H9 (cell line): ENCODE results near the gene VTN. TPM values are rescaled to one million over a fixed set of nuclear protein-coding genes. Genes with fewer than 3 reads are reported as not detected.
A peak's percentile ranks its signal among the peaks of the same experiment; 100 is the strongest.

Experiments
- DNase-seq: peaks from one replicate; pipeline ENCODE4 v3.0.0-alpha.2; 2017
- H2AFZ ChIP-seq: one replicate; pipeline ENCODE4 v1.6.1; 2013; ENCODE audit warnings: mild to moderate bottlenecking, low read length, control low read depth, moderate library complexity
- H2AK5ac ChIP-seq: 2 replicates; pipeline ENCODE4 v1.6.1; 2013; ENCODE audit warnings: low read length, control low read depth, mixed read lengths; ENCODE audit not compliant: insufficient read length
- H2BK120ac ChIP-seq: one replicate; pipeline ENCODE4 v1.6.1; 2013; ENCODE audit warnings: low read depth, mild to moderate bottlenecking, low read length, control low read depth, inconsistent platforms; ENCODE audit not compliant: poor library complexity, severe bottlenecking
- H2BK12ac ChIP-seq: 2 replicates; pipeline ENCODE4 v1.6.1; 2013; ENCODE audit warnings: low read length, control low read depth, mixed read lengths, low read depth; ENCODE audit not compliant: insufficient read length
- H2BK15ac ChIP-seq: 2 replicates; pipeline ENCODE4 v1.6.1; 2013; ENCODE audit warnings: low read depth, low read length, control low read depth
- H2BK20ac ChIP-seq: one replicate; pipeline ENCODE4 v1.6.1; 2013; ENCODE audit warnings: low read depth, mild to moderate bottlenecking, low read length, control low read depth, inconsistent platforms; ENCODE audit not compliant: poor library complexity, severe bottlenecking
- H2BK5ac ChIP-seq: 2 replicates; pipeline ENCODE4 v1.6.1; 2013; ENCODE audit warnings: low read length, control low read depth, mixed read lengths; ENCODE audit not compliant: insufficient read length
- H3K14ac ChIP-seq: 2 replicates; pipeline ENCODE4 v1.6.1; 2013; ENCODE audit warnings: low read length, control low read depth; ENCODE audit not compliant: insufficient read depth
- H3K18ac ChIP-seq: 2 replicates; pipeline ENCODE4 v1.6.1; 2013; ENCODE audit warnings: low read depth, mild to moderate bottlenecking, mixed read lengths, low read length, control low read depth; ENCODE audit not compliant: insufficient read length
- H3K23ac ChIP-seq: 2 replicates; pipeline ENCODE4 v1.6.1; 2013; ENCODE audit warnings: low read length, control low read depth, mixed read lengths, low read depth; ENCODE audit not compliant: insufficient read length
- H3K23me2 ChIP-seq: 2 replicates; pipeline ENCODE4 v1.6.1; 2013; ENCODE audit warnings: low read depth, mild to moderate bottlenecking, mixed read lengths, low read length, control low read depth; ENCODE audit not compliant: insufficient read length, poor library complexity, severe bottlenecking
- H3K27ac ChIP-seq: 2 replicates; pipeline ENCODE4 v1.5.1; 2013; ENCODE audit warnings: low read length, control low read depth, mixed read lengths, low read depth; ENCODE audit not compliant: insufficient read length
- H3K27me3 ChIP-seq: 2 replicates; pipeline ENCODE4 v1.6.1; 2013; ENCODE audit warnings: low read length, control low read depth, inconsistent platforms; ENCODE audit not compliant: insufficient read depth
- H3K4ac ChIP-seq: 2 replicates; pipeline ENCODE4 v1.6.1; 2013; ENCODE audit warnings: low read depth, mild to moderate bottlenecking, control low read depth, inconsistent platforms, low read length, moderate library complexity
- H3K4me1 ChIP-seq: 2 replicates; pipeline ENCODE4 v1.6.1; 2013; ENCODE audit warnings: low read length, control low read depth, inconsistent platforms; ENCODE audit not compliant: insufficient read depth
- H3K4me2 ChIP-seq: 2 replicates; pipeline ENCODE4 v1.6.1; 2013; ENCODE audit warnings: low read length, control low read depth, mixed read lengths; ENCODE audit not compliant: insufficient read length, insufficient read depth
- H3K56ac ChIP-seq: 2 replicates; pipeline ENCODE4 v1.6.1; 2013; ENCODE audit warnings: low read depth, mild to moderate bottlenecking, mixed read lengths, low read length, control low read depth; ENCODE audit not compliant: insufficient read length
- H3K79me1 ChIP-seq: 2 replicates; pipeline ENCODE4 v1.6.1; 2013; ENCODE audit warnings: low read depth, mild to moderate bottlenecking, moderate library complexity, low read length, control low read depth, inconsistent platforms; ENCODE audit not compliant: insufficient read depth, poor library complexity, severe bottlenecking
- H3K79me2 ChIP-seq: 2 replicates; pipeline ENCODE4 v1.6.1; 2013; ENCODE audit warnings: low read length, control low read depth, inconsistent platforms; ENCODE audit not compliant: insufficient read depth
- H3K9ac ChIP-seq: 2 replicates; pipeline ENCODE4 v1.6.1; 2013; ENCODE audit warnings: low read length, control low read depth, mixed read lengths; ENCODE audit not compliant: insufficient read length; ENCODE audit errors: extremely low read depth
- H3K9me3 ChIP-seq: one replicate; pipeline ENCODE4 v1.6.1; 2013; ENCODE audit warnings: low read depth, low read length, inconsistent platforms; ENCODE audit not compliant: control insufficient read depth
- H3T11ph ChIP-seq: one replicate; pipeline ENCODE4 v1.6.1; 2013; ENCODE audit warnings: mild to moderate bottlenecking, low read length, control low read depth, inconsistent platforms
- H4K20me1 ChIP-seq: one replicate; pipeline ENCODE4 v1.6.1; 2013; ENCODE audit not compliant: control insufficient read depth, insufficient read length, insufficient read depth
- H4K5ac ChIP-seq: 2 replicates; pipeline ENCODE4 v1.6.1; 2013; ENCODE audit warnings: low read depth, mild to moderate bottlenecking, mixed read lengths, low read length, control low read depth; ENCODE audit not compliant: insufficient read length
- H4K8ac ChIP-seq: replicated peaks from 2 replicates; pipeline ENCODE4 v1.6.1; 2013; ENCODE audit warnings: low read length, control low read depth, mixed read lengths, low read depth; ENCODE audit not compliant: insufficient read length
- H4K91ac ChIP-seq: 2 replicates; pipeline ENCODE4 v1.6.1; 2013; ENCODE audit warnings: low read depth, mild to moderate bottlenecking, moderate library complexity, mixed read lengths, low read length, control low read depth; ENCODE audit not compliant: insufficient read length
- H3K27ac Mint-ChIP-seq, 3 experiments: 2 replicates in 2 of 3; 3 replicates in 1 of 3; pipeline ENCODE4 v1.8.0; 2020 to 2021; ENCODE audit warnings: mixed read lengths in 3 of 3, mild to moderate bottlenecking in 1 of 3, moderate library complexity in 1 of 3
- H3K27me3 Mint-ChIP-seq: 2 replicates; pipeline ENCODE4 v1.8.0; 2021; ENCODE audit warnings: low read depth, mild to moderate bottlenecking, moderate library complexity, mixed read lengths
- H3K36me3 Mint-ChIP-seq, 3 experiments: 2 replicates in 2 of 3; 3 replicates in 1 of 3; pipeline ENCODE4 v1.8.0; 2020 to 2021; ENCODE audit warnings: low read depth in 3 of 3, mixed read lengths in 3 of 3; ENCODE audit not compliant: insufficient read depth in 1 of 3
- H3K4me1 Mint-ChIP-seq, 2 experiments: 2 replicates each; pipeline ENCODE4 v1.8.0; 2020; ENCODE audit warnings: mixed read lengths in 2 of 2
- H3K4me3 Mint-ChIP-seq, 2 experiments: 2 replicates in 1 of 2; 3 replicates in 1 of 2; pipeline ENCODE4 v1.8.0; 2020 to 2021; ENCODE audit warnings: mild to moderate bottlenecking in 2 of 2, mixed read lengths in 2 of 2, moderate library complexity in 1 of 2
- H3K9me3 Mint-ChIP-seq, 2 experiments: 2 replicates in 1 of 2; 3 replicates in 1 of 2; pipeline ENCODE4 v1.8.0; 2020; ENCODE audit warnings: mild to moderate bottlenecking in 2 of 2, mixed read lengths in 2 of 2, moderate library complexity in 1 of 2
- WGBS: extraction: QIAGEN DNeasy Blood & Tissue Kit; methylation state at CpG from one replicate; pipeline ENCODE4 v1.1.7; 2013; ENCODE audit warnings: missing lambda C conversion rate, low lambda C conversion rate, mixed read lengths; ENCODE audit not compliant: insufficient read length; ENCODE audit errors: extremely low coverage; 5-methylcytosine and 5-hydroxymethylcytosine counted together
- total RNA-seq: library from RNA; stranded (reverse); gene quantifications from 2 replicates; pipeline ENCODE4 v1.2.1, GENCODE V29; 2021
- TF ChIP-seq, protein P1 (sequence below): fragments of 200-600 bp; sonication (generic); conservative IDR thresholded peaks from 3 replicates; pipeline ENCODE4 v1.8.0; 2021; ENCODE audit warnings: antibody characterized with exemption, mild to moderate bottlenecking

VTN gene
- total RNA-seq, 1 experiment from 2014 or later: not detected

DNA sequence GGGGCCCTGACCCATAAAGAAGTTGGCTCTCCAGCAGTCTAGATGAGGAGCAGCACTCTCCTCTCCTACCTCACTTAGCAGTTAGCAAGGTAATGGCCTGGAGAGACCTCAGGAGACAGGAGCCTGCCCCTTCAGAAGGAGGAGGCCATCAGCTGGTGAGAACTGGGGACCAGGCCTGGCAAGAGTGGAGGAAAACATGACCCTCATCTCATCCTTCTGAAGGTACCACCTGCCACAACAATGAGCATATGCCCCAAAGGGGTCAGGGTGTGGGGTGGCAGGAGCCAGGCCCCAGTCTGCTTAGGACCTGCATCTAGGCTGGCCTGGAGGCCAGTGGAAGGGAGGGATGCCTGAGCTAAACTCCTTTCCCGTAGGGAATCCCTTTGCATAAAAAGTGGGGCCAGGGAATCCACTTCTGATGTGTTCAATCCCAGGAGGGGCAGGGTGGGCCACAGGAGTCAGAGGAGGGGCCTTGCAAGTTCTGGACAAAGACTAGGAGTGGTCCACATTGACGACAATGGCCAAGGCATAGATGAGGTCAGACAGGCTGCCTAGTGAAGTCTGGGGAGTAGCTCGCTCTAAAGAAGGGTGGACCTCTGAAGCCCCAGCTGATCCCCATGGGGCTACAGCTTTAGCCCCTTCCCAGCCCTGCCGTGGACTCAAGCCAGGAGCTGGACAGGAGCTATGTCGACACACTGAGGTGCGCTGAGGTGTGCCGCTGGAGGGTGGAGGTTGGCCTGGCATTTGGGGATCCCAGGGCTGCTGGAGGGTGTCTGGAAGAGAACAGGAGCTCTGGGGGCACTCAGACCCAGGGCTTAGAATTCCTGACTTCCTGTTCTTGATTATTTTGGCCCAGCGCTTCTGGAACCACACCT lies 6.1 kb downstream of the VTN start:
- Histone ChIP-seq H2BK20ac (no peak overlapping the region), H4K5ac (no peak overlapping the region), H3K23ac (no peak overlapping the region), H3K4ac (no peak overlapping the region), H3K79me2 (no peaks in the 10 kb centered on the region), H3K23me2 (no peaks in the 10 kb centered on the region), H4K20me1 (no peaks in the 10 kb centered on the region), H3K4me2 (no peak overlapping the region), H3K14ac (no peak overlapping the region), H3K9me3 (no peaks in the 10 kb centered on the region), H2BK15ac (no peak overlapping the region), H3K27me3 (no peaks in the 10 kb centered on the region), H4K8ac (no peak overlapping the region), H3K4me1 (no peaks in the 10 kb centered on the region), H4K91ac (no peak overlapping the region), H2BK12ac (no peak overlapping the region), H3T11ph (no peak overlapping the region), H2BK5ac (no peak overlapping the region), H2BK120ac (no peak overlapping the region), H3K9ac (no peak overlapping the region), H3K18ac (no peak overlapping the region), H2AFZ (no peak overlapping the region), H3K27ac (no peak overlapping the region), H2AK5ac (no peak overlapping the region), H3K79me1 (no peaks in the 10 kb centered on the region), H3K56ac (no peak overlapping the region)
- Mint-ChIP-seq H3K4me3 (no peak overlapping the region), H3K9me3 (no peaks in the 10 kb centered on the region; a peak in 1 of 5 replicates), H3K36me3 (peaks cover 19 to 28% (median 24%) of the 10 kb centered on the region in 3 experiments; a peak in 6 of 7 replicates), H3K27me3 (no peaks in the 10 kb centered on the region), H3K4me1 (no peaks in the 10 kb centered on the region), H3K27ac (peak overlapping the region in 1 of 3 experiments; percentile 18; a peak in 1 of 7 replicates)
- no CpG with 5 or more reads among the region's 8 CpGs for WGBS
- TF ChIP-seq, protein P1, sequence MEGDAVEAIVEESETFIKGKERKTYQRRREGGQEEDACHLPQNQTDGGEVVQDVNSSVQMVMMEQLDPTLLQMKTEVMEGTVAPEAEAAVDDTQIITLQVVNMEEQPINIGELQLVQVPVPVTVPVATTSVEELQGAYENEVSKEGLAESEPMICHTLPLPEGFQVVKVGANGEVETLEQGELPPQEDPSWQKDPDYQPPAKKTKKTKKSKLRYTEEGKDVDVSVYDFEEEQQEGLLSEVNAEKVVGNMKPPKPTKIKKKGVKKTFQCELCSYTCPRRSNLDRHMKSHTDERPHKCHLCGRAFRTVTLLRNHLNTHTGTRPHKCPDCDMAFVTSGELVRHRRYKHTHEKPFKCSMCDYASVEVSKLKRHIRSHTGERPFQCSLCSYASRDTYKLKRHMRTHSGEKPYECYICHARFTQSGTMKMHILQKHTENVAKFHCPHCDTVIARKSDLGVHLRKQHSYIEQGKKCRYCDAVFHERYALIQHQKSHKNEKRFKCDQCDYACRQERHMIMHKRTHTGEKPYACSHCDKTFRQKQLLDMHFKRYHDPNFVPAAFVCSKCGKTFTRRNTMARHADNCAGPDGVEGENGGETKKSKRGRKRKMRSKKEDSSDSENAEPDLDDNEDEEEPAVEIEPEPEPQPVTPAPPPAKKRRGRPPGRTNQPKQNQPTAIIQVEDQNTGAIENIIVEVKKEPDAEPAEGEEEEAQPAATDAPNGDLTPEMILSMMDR: no peak
- no peak for DNase-seq
